GM19438 (cell line): Measurements from ENCODE around the gene HECTD3.

Experiments used
- ATAC-seq: cut with Tn5 transposase; IDR thresholded peaks from one replicate; pipeline ENCODE4 v1.9.1; 2021; ENCODE audit warnings: low read depth; ENCODE audit not compliant: unreplicated experiment

HECTD3 gene

DNA sequence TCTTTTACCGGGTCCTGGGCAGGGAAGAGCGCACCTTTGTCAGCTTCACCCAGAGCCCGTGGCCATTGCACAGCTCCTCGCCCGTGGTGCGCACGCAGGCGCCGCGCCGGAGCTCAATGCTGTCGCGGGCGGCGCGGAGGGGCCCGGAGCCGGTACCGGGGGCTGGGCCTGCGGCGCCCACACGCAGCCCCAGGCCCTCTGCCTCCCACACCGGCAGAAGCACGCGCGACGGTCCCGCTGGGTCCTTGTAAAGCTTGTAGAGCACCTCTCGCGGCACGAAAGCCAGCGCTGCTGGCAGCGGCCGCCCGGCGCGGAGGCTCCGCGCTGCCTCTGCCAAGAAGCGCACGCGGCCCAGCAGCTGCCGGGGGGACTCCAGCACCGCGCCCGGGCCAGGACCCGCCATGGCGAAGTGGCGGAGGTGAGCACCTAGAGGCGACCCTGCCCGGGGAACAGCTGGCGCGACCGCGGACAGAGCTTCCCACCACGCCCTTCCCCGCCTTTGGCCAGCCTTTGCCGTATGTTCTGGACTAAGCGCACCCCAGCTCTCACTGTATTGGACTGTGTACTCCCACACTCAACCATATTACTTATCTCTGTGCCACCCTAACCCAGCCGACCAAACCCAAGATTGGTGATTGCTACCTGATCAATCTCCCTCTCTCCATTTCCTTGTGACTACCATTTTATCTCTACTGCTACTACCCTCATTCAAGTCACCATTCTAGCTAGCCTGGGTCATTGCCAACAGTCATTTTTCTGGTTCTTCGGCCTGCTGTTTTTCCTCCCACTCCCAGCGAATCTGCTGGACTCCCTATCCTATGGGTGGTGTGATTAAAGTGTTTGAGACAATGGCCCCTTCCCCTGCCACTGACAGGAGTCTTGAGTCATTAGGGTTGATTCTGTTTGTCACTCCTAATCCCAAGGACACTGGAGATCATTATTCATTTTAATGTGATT, at the start of gene HECTD3:
Gene HECTD3, minus strand, starts transcription at position 470 of the 957 bp plus-strand sequence. Its CDS starts 67 bp downstream, at position 403.
- ATAC-seq = peak; percentile 61

DNA sequence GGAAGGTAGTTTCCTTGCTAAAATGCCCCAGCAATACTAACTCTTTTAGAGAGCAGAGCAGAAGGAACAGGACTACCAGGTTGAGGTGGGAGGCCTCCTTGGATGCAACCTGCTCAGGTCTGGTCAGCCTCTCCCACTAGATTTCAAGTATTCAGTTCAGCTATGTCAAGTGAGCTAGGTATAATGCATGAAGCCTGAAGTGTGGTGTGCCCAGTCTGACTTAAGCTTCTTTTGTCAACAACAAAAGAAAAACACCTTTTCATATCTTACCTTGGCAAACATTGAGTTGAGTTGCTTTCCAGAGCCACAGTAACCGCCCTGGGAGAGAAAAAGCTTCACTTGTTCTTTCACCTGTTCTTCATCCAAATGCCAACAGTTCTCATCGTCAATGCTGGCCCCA, 48.7 kb upstream of the HECTD3 start:
- ATAC-seq = no peak

DNA sequence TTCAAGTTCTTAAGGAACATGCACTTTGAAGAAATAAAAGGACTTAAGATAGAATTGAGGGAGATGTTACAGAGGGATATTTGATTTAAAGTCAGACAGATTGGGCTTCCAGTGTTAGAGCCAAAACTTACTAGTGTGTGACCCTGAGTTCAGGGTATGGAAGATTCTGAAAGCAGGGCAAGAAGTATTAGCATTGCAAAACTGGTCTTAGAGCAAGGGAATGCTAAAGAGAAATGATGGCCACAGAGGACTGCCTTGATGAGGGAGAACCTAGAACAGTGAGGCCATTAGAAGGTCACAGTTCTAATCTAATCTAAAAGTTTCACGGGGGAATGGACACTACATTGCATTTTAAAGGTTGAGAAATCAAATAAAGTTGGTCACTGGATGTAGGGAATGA, 46.4 kb upstream of the HECTD3 start:
- no peak for ATAC-seq

DNA sequence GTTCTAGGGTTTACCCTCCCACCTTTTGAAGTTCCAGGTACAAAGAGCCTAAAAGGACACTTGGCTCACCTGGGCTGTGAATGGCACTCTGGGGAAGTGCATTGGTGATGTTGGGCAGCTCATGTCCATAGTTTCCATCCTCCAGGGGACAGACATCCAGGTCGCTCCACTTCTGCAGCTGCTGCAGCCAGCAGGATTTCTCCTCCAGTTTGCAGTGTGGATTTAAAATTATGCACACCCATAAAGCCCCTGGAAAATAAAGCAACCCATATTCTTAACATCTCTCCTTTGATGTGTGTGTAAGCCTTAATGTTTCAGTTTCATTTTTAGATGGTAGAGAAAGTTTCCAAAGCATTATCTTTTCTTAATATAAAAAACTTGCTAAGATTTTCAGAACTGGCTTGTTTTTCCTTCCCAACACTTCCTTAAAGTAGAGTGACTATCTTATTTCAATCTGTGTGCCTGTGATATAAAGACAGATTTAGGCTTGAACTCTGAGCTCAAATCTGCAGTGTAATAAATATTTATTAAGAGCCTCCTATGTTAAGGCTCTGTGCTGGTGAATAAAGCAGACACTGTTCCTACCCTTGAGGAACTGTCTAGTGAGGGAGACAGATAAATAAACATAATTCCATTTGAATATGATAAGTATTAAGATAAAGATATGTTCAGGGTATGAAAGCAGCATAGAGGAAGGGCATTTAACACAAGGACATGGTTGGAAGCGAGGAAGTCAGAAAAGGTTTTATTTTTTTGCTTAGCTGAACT, 40.1 kb upstream of the HECTD3 start:
- ATAC-seq = no peak

DNA sequence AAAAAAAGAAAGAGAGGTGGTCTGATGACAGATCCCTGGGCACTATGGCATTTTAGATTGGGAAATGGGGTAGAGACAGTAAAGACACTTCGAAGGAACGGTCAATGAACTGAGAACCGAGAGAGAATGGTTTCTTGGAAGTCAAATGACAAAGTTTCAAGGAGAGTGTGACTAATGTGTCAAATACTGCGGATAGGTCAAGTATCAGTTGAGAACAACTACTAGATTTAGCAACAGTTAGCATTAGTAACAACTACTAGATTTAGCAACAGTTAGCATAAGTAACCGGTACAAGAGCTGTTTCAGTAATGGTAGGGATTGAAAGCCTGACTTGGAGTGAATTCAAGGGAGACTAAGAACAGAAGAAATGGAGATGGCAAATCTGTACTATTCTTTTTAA, 35.9 kb upstream of the HECTD3 start:
- ATAC-seq = no peak

DNA sequence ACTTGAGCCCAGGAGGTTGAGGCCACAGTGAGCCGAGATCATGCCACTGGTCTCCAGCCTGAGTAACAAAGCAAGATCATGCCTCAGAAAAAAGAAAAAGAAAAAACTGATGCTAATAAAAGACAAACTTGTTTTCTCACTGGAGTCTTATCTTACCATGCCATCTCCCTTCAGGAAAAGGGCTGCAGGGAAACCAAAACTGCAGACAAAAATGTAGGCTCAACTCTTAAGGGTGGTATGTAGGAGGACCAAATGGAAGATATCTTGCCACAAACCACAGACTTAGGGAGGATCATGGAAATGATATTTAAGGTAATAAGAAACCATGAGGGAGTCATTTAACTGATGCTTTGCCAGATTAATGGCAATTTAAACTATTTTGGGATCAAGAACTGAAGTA, 33.8 kb upstream of the HECTD3 start:
- ATAC-seq = no peak

DNA sequence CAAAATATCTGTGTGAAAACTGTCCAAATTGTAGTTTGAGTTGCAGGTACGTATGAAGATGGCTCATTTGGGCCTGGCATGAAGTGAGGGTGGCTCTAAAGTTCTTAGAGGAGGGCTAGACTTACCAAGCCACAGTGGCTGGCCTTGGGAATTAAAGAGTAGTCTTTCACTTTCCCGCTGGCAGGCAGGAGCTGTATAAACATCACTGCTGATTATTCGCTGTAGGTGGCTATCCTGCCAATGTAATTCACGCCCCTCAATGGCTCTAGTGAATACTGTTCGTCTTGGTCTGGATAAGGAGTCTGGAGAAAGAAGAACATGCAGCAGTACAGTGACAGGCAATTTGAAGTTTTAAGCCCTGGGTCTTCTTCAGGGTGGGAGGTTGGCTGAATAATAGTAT, 32.0 kb upstream of the HECTD3 start:
- no peak for ATAC-seq

DNA sequence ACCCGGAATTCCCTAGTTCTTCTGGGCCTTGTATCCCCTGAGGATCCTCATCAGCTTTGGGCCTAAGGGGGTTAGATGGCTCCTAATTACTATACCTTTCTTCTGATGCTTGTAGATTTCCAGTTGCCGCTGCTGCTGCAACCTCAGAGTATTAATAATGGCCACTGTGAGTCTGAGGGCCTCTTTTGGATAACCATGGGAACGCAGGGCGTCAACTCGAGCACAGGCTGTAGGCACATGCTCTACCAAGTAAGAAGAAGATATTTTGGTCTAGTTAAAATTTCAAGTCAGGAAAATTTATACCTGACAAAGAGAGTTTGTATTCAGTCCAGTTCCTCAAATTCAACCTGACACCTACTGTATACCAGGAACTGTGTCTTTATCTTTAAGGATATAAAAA, 29.2 kb upstream of the HECTD3 start:
- no peak for ATAC-seq

DNA sequence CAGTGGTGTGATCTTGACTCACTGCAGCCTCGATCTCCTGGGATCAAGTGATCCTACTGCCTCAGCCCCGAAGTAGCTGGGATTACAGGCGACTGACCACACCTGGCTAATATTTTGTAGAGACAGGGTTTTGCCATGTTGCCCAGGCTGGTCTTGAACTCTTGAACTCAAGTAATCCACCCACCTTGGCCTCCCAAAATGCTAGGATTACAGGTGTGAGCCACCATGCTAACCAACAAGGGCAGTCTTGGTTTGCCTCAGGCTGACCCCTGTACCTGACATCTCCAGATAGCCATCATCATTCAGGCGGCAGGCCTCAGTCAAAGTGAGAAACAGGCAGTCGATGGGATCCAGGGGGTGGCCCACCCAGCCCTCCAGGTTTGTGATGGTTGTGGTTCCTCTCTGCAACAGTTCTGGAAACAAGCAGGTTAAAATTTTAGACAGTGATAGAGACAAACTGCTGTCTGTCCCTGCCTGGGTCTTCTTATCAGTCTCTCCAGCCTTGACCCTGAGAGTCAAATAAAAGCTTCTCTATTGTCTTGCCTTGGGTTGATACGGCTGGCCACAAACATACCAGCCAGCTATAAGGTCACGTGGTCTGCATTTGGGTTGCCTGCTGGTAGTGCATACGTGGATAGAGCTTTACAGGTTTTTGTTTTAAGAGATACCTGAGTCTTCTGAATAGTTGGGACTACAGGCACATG, 27.7 kb upstream of the HECTD3 start:
- ATAC-seq = no peak

DNA sequence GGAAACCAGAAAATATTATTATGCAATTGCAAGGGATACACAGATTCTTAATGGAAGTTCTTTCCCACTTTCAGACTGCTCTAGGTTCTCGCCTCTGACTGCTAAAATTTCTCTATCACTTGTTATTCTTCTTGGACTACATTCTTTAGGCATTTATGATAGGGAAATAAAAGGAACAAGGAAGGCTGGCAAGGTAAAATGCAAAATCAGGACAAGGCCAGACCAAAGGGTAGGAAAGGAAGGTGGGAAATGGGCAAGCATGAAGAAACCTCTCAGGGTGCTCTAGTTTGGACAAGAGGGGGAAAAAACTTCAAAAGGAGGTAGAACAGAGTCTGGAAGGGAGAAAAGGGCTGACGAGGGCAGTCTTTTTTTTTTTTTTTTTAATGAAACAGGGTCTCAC, 27.1 kb upstream of the HECTD3 start:
- ATAC-seq = no peak

DNA sequence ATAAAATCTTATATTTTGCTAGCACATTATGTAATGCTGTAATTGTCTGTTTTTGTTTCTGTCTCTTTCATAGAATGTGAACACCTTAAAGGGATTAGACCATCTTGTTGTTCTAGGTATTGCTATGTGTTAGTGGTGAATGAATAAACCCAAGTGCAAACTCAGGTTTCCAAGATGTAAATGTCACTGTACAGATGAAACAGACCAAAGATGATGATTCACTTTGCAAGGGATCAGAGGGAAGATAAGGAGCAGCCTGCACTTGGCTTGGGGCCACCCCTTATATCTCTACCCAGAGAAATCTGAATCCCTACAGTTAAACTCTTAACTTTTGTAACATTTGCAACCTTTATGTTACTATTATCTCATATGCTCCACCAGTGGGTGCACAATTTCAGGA, 26.3 kb upstream of the HECTD3 start:
- ATAC-seq = no peak

DNA sequence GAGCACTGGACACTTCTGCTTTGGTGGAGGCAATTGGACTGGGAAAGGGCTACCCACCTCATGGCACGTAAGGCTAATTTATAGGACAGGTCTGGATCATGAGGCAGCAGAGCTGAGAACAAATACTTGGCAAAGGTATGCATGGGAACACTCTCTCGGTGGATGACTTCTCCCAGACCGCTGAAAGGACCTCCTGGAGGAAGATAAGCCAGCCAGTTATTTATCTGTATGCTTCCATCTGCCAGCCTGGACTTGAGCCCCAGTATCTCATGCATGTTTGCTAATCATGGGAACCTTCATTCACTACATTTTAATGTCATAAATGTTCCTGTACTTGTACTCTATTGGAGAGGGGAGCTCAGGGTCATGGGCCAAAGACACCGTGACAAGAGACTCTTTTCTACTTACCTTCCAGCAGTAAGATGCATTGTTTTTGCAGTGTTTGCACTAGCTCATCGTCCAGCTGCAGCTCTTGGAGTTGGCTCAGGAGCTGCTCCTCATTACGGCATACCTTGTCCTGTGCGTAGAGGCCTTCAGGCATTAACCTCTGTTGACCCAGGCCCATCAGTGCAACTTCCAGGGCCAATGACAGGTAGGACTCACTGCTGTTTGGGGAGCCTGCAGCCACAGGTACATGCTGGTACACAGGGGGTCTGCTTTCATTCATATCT, 24.6 kb upstream of the HECTD3 start:
- no peak for ATAC-seq

DNA sequence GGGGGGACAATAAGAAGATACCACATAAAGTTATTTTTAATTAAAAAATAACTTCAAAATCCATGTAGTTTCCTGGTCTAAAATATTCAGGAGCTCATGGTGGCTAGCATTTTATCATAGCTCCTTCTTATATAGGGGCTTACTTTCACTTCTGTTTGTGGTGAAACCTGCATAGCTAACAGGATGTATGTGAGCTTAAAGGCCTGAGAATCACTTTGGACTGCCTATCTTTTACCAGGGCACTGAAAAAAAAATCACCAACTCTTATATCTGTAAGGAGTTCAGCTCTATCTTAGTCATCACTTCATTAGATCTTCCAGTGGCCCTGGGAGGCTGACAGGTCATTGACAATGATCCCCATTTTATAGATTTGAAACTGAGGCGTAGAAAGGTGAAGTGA, 22.2 kb upstream of the HECTD3 start:
- no peak for ATAC-seq

DNA sequence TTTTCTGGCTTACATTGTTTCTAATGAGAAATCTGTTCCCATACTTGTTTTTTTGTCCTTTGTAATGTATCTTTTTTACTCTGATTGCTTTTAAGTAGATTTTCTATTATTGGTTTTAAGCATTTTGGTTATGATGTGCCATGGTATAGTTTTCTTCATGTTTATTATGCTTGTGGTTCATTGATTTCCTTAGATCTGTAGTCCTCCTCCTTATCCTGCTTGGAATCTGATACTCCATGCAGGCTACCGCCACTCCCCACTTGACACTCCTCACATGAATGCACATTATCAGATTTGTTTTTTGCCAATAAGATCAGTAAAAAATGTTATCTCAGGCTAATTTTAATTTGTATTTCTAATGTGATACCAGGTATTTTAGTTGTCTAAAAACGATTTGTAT, 21.7 kb upstream of the HECTD3 start:
- ATAC-seq = no peak

DNA sequence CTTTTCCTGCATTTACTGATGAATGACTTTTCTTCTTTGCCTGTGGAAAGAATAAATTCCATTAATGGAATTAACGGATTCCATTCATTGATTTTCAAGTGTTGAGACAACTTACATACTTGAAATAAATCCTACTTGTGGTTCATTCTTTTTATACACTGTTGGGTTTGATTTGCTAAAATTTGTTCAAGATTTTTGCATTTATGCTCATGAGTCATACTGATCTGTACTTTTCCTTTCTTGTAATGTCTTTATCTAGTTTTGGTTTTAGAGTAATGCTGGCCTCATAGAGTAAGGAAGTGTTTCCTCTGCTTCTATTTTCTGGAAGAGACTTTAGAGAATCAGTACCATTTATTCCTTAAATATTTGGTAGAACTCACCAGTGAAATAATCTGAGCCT, 15.3 kb upstream of the HECTD3 start:
- ATAC-seq = no peak

DNA sequence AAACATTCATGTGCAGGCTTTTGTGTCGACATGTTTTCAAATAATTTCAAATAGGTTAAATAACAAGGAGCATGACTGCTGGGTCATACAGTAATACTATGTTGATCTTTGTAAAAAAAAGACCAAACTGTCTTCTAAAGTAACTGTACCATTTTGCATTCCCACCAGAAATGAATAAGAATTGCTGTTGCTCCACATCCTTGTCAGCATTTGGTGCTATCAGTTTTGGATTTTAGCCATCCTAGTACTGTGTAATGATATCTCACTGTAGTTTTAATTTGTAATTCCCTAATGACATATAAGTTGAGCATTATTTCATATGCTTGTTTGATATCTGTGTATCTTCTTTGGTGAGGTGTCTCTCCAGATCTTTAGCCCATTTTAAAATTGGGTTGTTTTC, 12.5 kb upstream of the HECTD3 start:
- no peak for ATAC-seq

DNA sequence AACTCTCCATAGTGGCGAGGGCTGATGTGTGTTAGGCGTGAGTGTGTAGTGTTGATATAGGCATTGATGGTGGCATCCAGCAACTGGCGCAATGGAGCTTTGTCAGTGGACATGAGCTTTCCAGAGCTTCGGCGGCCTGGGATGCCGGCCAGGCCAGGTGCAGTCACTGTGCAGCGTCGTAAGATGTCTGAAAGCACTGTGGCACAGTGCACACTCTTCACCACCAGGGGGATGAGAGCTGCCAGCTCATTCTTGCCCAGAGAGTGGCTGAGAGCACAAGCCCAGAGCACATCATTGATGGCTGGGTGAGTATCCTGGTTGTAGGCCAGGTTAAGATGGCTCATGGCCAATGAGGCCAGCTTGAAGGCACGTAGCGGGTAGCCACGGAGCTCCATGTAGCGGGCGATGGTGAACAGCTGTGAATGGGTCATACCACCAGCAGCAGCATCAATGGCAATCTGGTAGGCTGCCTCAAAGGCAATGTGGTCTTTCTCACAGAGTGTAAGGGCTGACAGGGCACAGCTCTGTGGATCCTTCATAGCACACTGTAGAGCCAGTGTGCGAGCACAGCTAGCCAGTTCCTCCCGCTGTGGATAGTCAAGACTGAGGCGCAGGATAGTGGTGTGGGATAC, 7.6 kb upstream of the HECTD3 start:
- no peak for ATAC-seq

DNA sequence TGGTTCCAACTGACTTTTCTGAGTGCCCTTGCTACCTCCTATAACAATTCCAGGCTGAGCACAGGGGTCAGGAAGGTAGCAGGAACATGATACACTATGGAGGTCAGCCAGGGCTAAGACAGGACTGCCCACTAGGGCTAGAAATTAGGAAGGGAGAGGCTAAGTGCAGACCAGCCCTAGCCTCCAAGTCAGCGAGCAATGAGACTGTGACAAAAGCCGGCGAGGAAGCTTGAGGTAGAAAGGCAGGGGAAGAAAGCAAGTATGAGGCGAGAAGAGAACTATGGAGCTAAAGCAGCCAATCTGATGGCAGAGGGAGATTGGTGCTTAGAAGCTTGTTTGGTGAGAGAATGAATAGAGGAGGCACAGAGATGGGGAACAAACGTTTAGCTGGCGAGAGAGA, 5.6 kb upstream of the HECTD3 start:
- no peak for ATAC-seq

DNA sequence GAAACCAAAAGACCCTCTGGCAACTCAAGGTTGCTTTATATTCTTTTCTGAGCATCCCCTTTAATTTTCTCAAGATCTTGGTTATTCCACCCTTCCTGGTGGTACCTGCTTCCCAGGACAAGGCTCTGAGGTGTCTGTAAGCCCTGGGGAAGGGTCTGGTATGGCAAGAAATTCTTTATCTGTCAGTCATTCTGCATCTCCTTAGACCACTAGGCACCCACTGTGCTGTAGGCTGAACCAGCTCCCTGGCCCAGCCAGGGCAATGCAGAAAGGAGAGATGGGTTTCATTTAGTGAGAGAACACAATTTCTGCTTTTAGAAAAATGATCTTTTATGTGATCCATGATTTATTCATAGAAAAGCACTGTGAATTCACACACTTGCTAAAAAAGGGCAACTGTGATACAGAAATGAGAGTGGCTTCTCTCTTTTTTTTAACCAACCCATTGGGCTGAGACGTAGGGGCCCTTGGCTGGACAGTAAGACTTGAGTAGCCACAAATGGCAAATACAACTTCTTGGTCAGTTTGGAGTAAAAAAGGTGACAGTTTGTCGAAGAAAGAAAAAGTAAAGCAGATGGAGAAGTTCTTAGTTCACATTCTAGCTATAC, 5.1 kb upstream of the HECTD3 start:
- ATAC-seq = no peak

DNA sequence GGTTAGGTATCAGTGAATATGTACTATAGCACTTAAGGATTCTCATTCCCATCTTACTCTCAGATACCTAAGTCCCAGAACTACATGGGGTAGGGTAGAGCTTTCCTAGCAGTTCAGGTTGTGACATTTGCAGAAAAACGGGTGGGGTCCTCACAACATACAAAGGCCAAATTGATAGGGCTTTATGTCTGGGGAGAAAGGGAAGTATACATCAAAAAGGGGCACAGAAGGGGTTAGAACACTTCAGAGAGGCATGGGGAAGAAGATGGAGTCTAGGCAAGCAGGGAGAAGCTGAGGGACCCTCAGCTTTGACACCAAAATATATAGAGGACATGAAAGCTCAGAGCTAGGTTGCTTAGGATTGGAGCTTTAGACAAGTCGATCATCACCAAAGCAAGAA, 4.6 kb upstream of the HECTD3 start:
- ATAC-seq = no peak
